SK-N-SH treated with all-trans-retinoic acid at 6 μM for 48 hours (cell line): ENCODE results near the gene AFF1.

ENCODE experiments used
- ARNTL ChIP-seq: fragments of 450-650 bp; formaldehyde crosslinking; IDR thresholded peaks from 2 replicates; pipeline ENCODE4 v1.5.0; 2020; ENCODE audit warnings: low read depth, mild to moderate bottlenecking, moderate library complexity, borderline replicate concordance
- ESRRG ChIP-seq: fragments of 250-450 bp; sonication (Bioruptor Pico); IDR thresholded peaks from 2 replicates; pipeline ENCODE4 v1.6.1; 2021; ENCODE audit warnings: mild to moderate bottlenecking
- GLIS3 ChIP-seq: fragments of 250-450 bp; sonication (Bioruptor Pico); IDR thresholded peaks from 2 replicates; pipeline ENCODE4 v1.5.0; 2020; ENCODE audit warnings: mild to moderate bottlenecking, moderate library complexity
- PATZ1 ChIP-seq: fragments of 250-450 bp; sonication (Bioruptor Pico); IDR thresholded peaks from 2 replicates; pipeline ENCODE4 v1.8.0; 2020; ENCODE audit warnings: mild to moderate bottlenecking, moderate library complexity, borderline replicate concordance
- TOX ChIP-seq: fragments of 250-450 bp; sonication (Bioruptor Pico); IDR thresholded peaks from 2 replicates; pipeline ENCODE4 v1.8.0; 2021; ENCODE audit warnings: mild to moderate bottlenecking, moderate library complexity, borderline replicate concordance
- ZNF565 ChIP-seq: fragments of 450-650 bp; formaldehyde crosslinking; conservative IDR thresholded peaks from 2 replicates; pipeline ENCODE4 v1.5.0; 2020; ENCODE audit warnings: low read depth, mild to moderate bottlenecking, moderate library complexity

DNA sequence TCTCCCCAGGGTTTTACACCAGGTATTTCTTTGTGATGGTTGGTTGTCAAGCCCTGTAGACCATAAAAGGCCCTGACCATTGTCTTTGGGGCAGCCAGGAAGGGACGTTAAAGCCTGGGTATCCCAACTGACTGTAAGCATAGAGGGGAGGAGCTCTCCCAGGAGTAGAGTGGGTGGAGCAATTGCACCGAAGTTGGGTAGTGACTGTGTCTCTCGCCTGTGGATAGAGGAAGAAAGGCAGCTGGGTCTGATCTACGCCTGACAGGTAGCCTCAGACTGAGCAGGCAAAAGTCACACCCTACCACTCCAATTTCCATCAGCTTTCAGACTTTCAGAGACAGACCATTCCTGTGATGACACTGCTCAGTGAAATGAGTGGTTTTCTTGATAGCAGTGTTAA, 162.3 kb downstream of the AFF1 start:
- no peak for TF ChIP-seq ARNTL
- TF ChIP-seq TOX (CRISPR knock-in tag), result no peak
- TF ChIP-seq PATZ1 (CRISPR knock-in tag), result no peak
- TF ChIP-seq ZNF565, result no peak
- no peak for TF ChIP-seq GLIS3 (CRISPR knock-in tag)
- TF ChIP-seq ESRRG (CRISPR knock-in tag), result no peak
